Dermis microvascular lymphatic vessel endothelial cell (primary cell): ENCODE data around the gene IGF2BP1. TPM values are rescaled to one million over a fixed set of nuclear protein-coding genes. Genes with fewer than 3 reads are reported as not detected.
"Not testable (repeated sequence)": the region's sequence is repeated elsewhere in the genome, so short reads cannot be mapped to it uniquely, and the experiment has no call there.

Experiments used
- DNase-seq, 2 donors: peaks; one replicate each; pipeline versions ENCODE4 v3.0.0 to v3.0.0-alpha.2; 2010; ENCODE audit warnings: low read depth in 2 of 2
- total RNA-seq: library from RNA; depleted of rRNA; stranded (reverse); fragments of >200 nt; gene quantifications from 2 replicates; pipeline ENCODE4 v1.2.1, GENCODE V29; 2014

IGF2BP1 gene
- total RNA-seq, 1 donor from 2014 or later = under 0.01 TPM

GRCh38 chr17:48995974-48996721, 1.0 kb upstream of the IGF2BP1 start:
- DNase-seq = peak in 1 of 2 donors; percentile 28

DNA sequence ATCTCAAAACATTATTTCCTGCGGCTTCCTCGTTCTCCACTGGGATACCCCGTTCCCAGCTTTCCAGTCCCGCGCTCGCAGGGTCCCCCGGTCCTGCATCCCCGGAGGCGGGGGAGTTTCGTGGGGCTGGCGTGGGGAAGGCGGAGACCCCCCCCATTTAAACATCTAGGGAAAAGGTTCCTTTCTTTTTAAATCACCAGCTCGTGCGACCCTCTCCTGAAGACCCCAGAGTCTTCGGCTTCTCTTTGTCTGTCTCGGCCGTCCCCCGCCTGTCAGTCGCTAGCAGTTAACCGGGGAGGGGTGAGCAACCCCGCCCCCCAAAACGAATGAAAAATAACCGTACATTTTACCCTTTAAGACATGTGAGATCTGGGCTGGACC, 473 bp upstream of the IGF2BP1 start:
- no peak for DNase-seq

DNA sequence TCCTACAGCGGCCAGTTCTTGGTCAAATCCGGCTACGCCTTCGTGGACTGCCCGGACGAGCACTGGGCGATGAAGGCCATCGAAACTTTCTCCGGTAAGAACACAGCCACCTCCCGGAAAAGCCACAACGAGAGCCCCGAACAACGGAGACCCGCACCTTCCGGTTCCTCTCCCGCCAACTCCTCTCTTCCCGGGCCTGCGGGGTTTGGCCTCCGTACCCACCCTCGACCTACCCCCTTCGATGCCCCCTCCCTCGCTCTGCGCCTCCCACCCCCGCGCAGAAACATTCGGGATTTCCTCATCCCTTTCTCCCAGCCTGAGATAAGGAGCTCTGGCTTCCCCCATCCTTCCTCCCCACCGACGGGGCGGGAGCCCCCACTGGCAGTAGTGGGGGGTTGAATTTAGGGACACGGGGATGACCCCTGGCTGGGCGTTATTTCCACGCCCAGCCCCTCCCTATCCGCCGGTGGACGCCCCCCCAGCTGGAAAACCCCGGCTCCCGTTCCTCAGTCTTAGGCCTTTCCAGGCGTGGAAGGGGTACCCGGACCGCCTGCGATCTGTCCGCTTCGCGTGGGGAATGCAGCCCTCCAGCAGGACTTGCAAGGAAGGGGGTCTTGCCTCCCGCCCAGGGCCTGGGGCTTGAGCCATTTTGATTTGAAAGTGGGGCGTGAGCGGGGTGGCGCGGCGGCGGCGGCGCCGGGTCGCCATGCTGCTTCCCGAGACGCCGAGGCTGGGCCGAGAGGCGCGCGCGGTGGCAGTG, 822 bp downstream of the IGF2BP1 start:
- peak in 1 of 2 donors; percentile 24 for DNase-seq

- DNase-seq = no peak
Measured at GRCh38 chr17:48998587-48999440, 1.6 kb downstream of the IGF2BP1 start.

- DNase-seq = no peak
Measured at GRCh38 chr17:49000943-49001342, 3.8 kb downstream of the IGF2BP1 start.

DNA sequence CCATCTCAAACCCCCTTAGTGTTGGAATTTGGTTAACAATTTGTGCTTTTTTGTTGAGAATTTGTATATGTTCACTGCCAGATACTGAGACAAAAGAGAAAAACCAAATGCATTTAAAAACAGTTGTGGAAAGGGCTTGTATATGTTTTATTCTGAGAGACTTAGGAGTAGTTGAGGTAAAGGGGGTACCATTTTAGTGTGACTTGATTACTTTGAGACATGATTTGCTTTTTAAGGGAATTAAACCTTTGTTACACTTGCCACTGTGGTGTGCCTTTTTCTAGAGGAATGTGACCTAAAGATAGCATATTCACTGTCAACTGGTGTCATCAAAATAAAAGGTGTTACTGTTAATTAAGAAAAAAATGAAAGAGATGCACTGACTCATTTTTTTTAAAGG, 4.5 kb downstream of the IGF2BP1 start:
- DNase-seq = no peak

DNA sequence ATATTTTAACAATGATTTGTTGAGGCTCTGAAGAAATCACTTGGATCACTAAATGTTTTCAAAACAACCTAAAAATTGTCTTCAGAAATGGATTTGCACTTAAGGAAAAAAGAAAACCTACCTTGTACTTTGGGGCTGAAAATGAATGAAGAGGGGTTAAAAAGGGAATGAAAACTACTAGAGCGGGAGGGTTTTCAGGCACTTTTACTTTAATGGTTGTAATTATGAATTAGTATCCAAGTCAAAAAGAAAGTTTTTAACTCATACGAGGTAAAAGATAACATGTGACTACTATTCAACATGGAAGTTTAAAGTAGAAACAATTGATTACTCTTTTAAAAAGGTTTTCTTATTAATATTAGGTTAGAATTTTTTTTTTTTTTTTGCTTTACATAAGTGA, 5.1 kb downstream of the IGF2BP1 start:
- DNase-seq = no peak

DNA sequence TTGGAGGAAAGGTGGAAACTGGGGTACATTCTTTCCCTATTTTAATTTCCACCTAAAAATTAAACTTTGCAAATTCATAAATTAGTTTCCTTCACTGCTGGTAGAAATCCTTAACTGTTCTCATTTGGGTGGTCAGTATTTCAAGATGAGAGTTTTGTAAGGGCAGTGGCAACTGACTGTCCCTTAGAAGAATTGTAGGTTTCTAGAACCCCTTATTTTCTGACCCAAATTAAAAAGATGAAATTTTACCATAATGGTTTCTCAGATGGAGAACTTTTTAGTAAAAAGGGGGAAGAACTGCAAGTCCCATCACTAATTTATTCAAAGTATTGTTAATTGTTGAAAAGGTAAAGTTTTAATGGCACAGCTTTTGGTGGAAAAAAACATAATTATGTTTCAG, 5.6 kb downstream of the IGF2BP1 start:
- DNase-seq = no peak

DNA sequence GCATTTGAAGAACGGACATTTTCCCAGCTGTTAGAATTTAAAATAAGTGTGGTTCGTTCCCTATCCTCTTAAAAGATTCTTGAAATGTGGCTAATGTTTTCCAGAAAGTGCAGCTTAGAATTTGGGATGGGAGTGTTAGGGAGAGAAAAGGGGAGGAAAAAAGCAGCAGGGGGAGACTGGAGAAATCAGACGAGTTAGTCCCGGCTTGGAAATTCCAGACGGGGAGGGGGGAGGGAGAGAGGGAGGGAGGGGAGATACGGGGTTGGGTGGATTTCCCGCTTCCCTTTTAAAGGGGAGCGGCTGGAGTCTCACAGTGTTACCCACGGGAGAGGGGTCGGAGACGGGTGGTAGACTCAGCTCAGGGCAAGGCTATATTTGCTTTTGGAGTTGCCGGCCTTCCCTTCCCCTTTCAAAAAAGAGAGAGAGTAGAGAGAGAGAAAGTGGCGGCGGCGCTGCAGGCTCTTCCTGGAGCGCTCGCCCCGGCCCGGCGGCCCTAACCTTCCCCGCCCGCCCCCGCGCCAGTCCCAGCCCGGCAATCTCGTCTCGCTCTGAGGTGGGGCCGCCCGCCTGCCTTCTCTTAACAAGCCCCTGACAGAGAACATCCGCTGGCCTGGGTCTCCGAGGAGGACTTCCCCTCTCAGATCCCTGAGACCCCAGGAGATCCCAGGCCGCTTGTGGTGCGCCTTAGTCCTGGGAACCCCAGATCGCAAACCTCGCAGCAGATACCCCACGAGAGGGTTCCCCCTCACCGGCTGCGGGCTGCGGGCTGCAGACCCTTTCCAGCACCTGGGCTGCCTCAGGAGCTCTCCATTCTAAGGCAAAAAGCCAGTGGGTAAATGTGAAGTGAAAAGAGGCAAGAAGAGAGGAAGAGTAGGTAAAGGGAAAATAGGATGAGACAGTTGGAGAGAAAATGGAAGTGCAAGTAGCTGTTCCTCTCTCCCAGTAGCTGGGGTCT, 6.6 kb downstream of the IGF2BP1 start:
- DNase-seq = peak in 1 of 2 donors; percentile 42

DNA sequence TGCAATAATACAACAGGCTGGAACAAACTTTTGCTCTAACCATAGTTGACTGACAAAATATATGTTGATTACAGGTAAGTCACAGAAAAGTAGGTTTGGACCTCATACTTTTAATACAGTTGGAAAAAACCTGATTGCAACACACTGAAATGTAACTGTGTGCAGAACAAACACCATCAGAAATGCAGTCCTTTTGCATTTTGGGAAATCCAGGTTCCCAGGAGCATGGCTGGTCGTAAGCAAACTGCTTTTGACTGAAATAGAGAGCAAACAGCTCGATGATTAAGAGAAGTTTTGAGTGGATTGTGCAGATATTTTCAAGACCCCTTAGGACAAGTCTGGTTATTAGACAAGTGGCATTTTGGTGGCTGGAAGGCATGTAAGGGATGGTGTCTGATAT, 8.0 kb downstream of the IGF2BP1 start:
- no peak for DNase-seq

- DNase-seq = not testable (repeated sequence)
Measured at GRCh38 chr17:49008908-49009307, 11.7 kb downstream of the IGF2BP1 start.

- no peak for DNase-seq
Measured at GRCh38 chr17:49012769-49013255, 15.6 kb downstream of the IGF2BP1 start.

DNA sequence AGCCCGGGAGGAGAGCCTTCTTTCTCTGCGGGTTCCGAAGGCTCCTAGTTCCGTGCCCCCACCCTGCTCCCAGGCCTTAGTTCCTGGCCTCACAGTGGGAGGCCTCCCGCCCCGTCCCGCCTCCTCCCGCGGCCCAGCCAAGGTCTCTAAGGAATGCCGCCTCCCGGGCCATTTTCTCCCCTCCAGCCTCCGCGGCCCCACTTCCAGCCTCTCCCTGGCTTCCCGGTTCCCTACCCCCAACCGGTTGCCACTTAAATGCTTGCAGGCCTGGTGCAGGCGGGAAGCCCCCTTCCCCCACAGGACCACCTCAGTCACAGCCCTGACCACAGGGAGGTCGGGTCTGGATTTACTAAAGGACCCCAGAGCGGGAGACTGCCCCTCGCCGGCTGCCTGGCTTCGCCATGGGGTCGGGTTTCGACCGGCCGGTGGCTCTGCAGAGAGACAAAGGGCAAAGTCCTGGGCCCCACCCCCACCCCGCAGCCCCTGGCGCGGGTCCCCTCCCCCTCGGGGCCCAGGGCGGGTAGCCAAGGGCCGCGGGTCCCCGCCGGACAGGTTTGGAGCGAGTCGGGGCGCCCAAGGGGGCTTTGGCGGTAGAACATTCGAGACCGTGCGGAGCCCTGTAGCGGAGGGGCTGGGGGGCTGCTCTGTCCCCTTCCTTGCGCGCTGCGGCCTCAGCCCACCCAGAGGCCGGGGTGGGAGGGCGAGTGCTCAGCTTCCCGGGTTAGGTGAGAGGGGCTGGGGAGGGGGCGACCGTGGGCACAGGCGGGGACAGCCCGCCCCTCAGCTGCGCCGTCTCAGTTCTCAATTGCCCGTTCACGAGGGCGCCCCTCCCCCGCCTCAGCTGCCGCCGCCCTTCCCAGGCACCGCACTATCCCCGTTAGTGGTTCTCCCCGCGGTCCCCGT, 16.4 kb downstream of the IGF2BP1 start:
- no peak for DNase-seq

DNA sequence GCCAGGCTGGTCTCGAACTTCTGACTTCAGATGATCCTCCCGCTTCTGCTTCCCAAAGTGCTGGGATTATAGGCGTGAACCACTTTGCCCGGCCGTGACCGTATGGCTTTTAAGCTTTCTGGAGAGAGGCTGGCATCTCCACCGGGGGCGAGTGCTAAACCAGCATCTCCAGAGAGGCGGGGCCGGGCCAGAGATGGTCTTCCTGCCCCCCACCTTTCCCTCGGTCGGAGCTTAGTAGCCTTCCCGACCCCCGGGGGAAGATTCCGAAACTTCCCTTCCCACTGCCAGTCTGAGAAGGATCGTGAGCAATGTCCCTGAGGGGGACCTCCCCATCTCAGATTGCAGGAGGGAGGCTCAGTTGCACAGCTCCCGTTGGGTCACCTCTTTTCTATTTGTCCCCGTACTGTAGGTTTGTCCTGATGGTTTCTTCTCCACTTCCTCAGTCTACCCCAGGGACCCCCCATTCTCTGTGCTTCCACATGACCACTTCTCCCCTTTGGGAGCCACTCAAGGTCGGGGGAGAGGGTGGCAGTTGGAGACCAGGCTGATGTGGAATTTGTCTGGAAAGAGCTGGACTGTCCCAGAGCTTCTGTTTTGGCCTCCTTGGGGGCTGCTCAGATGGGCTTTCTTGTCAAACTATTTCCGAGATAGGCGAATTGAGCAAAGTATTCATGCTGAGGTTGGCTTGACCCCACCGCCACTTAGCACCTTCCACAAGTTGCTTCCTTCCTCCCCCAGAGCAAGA, 18.2 kb downstream of the IGF2BP1 start:
- no peak for DNase-seq

GRCh38 chr17:49015924-49016774, 19.0 kb downstream of the IGF2BP1 start:
- no peak for DNase-seq

GRCh38 chr17:49016775-49017463, 19.7 kb downstream of the IGF2BP1 start:
- peak; percentile 10 to 85 for DNase-seq

- DNase-seq = no peak
Measured at GRCh38 chr17:49018116-49018612, 21.0 kb downstream of the IGF2BP1 start.
